Suprapubic skin (tissue), 4 donors: ENCODE measurements around the gene CAMTA1. TPM values are rescaled to one million over a fixed set of nuclear protein-coding genes. Genes with fewer than 3 reads are reported as not detected.

ENCODE experiments used
- DNase-seq, 2 donors: peaks; one replicate each; pipeline ENCODE4 v3.0.0-alpha.2; 2019; ENCODE audit warnings: low spot score in 2 of 2
- H3K27ac ChIP-seq: fragments of 200-600 bp; sonication (generic); one replicate; pipeline ENCODE4 v1.5.1; 2019
- H3K27me3 ChIP-seq: fragments of 200-600 bp; sonication (generic); one replicate; pipeline ENCODE4 v1.5.1; 2019
- H3K36me3 ChIP-seq: fragments of 200-600 bp; sonication (generic); one replicate; pipeline ENCODE4 v1.5.1; 2019
- H3K4me1 ChIP-seq: fragments of 200-600 bp; sonication (generic); one replicate; pipeline ENCODE4 v1.5.1; 2019
- H3K4me3 ChIP-seq: fragments of 200-600 bp; sonication (generic); one replicate; pipeline ENCODE4 v1.5.1; 2019; ENCODE audit warnings: mild to moderate bottlenecking
- H3K9me3 ChIP-seq: fragments of 200-600 bp; sonication (generic); one replicate; pipeline ENCODE4 v1.5.1; 2019
- EP300 ChIP-seq: sonication (generic); formaldehyde crosslinking; IDR thresholded peaks from one replicate; pipeline ENCODE4 v1.6.1; 2017; ENCODE audit warnings: antibody characterized with exemption
- POLR2A ChIP-seq, 2 donors: fragments of 450-650 bp; IDR thresholded peaks; one replicate each; pipeline ENCODE4 v1.6.1; 2017; ENCODE audit warnings: antibody characterized with exemption in 2 of 2, mild to moderate bottlenecking in 2 of 2, moderate library complexity in 2 of 2
- POLR2AphosphoS5 ChIP-seq, 3 donors: sonication (generic); formaldehyde crosslinking; IDR thresholded peaks; one replicate each; pipeline ENCODE4 v1.6.1; 2017; ENCODE audit warnings: antibody characterized with exemption in 3 of 3
- WGBS: methylation state at CpG from one replicate; pipeline ENCODE4 v1.1.5; 2018; 5-methylcytosine and 5-hydroxymethylcytosine counted together
- total RNA-seq, 4 donors: library from RNA; depleted of rRNA; stranded (reverse); fragments of >200 nt; gene quantifications; one replicate each; pipeline ENCODE4 v1.1.0, GENCODE V29; 2016
- TF ChIP-seq, protein P1 (sequence below), 2 donors: fragments of 200-600 bp in 1 of 2; fragments of 450-650 bp in 1 of 2; sonication (generic) in 1 of 2; IDR thresholded peaks; one replicate each; pipeline ENCODE4 v1.5.1; 2016 to 2019; ENCODE audit warnings: antibody characterized with exemption in 2 of 2, mild to moderate bottlenecking in 1 of 2, moderate library complexity in 1 of 2

The CAMTA1 gene
- total RNA-seq, 4 donors from 2014 or later = 40.4 to 54.1 (median 46.6) TPM

DNA sequence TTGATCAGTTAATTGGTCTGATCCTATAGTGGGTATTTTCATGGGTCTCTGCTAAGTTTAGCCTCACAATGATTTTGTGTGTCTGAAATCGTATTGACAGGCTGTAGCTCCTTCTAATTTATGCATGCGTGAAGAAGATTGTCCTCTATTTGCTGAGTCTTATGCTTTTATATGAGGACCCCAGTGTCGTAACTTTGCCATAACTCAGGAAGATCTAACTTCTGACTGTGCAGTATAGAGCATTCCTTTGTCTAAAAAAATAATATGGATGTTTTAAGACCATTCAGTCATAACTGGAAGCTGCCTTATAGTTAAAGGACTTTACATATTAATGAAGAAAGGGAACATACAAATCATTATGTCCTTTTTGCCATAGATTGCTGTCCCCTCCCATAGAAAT lies 73.3 kb downstream of the CAMTA1 start:
- WGBS = 89% methylated on average over 3 of the region's 3 CpGs
- peaks cover 12% of the 10 kb centered on the region for H3K4me1 ChIP-seq
- H3K27me3 ChIP-seq = no peaks in the 10 kb centered on the region
- no peak for DNase-seq
- no peaks in the 10 kb centered on the region for H3K9me3 ChIP-seq
- peaks cover 7% of the 10 kb centered on the region for H3K36me3 ChIP-seq
- no peak for TF ChIP-seq POLR2AphosphoS5 (IDR thresholded peaks at IDR 0.05)
- TF ChIP-seq, protein P1, sequence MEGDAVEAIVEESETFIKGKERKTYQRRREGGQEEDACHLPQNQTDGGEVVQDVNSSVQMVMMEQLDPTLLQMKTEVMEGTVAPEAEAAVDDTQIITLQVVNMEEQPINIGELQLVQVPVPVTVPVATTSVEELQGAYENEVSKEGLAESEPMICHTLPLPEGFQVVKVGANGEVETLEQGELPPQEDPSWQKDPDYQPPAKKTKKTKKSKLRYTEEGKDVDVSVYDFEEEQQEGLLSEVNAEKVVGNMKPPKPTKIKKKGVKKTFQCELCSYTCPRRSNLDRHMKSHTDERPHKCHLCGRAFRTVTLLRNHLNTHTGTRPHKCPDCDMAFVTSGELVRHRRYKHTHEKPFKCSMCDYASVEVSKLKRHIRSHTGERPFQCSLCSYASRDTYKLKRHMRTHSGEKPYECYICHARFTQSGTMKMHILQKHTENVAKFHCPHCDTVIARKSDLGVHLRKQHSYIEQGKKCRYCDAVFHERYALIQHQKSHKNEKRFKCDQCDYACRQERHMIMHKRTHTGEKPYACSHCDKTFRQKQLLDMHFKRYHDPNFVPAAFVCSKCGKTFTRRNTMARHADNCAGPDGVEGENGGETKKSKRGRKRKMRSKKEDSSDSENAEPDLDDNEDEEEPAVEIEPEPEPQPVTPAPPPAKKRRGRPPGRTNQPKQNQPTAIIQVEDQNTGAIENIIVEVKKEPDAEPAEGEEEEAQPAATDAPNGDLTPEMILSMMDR (IDR thresholded peaks at IDR 0.05) = no peak
- TF ChIP-seq POLR2A (IDR thresholded peaks at IDR 0.05) = no peak
- no peak for TF ChIP-seq EP300
- no peak overlapping the region for H3K27ac ChIP-seq
- no peak overlapping the region for H3K4me3 ChIP-seq

DNA sequence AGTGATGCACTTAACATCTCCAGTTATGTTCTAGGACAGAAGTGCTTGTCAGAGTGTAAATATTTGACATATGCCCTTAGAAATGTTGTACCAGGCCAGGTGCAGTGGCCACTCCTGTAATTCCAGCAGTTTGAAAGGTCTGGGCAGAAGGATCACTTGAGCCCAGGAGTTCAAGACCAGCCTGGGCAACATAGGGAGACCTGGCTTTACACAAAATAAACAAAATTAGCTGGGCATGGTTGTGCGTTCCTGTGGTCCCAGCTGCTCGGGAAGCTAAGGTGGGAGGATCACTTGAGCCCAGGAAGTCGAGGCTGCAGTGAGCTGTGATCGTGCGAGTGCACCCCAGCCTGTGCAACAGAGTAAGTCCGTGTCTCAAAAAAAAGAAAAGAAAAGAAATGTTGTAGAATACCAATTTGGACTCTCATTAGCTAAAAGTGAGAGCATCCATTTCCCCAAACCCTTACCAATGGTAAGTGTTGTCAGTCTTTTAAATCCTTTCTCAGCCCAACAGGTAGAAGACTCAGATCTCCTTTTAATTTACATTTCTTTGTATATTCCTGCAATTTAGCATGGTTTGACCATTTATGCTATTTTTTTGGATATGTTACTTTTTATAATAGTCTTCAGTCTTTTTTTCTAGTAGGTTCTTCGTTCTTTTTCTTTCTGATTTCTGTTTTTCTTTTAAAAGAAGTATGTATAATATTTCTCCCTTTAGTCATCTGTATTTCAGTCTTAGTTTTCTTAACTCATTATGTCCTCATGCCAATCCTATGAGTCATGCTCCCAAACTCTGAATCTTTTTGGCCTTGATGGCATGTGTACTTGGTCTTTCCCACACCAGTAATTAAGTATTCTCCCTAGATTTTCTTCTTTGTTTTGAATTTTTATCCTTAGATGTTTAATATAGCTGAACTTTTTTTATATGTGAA lies 74.4 kb downstream of the CAMTA1 start:
- H3K27ac ChIP-seq = peak overlapping the region; percentile 51
- peaks cover 12% of the 10 kb centered on the region for H3K4me1 ChIP-seq
- no peak overlapping the region for H3K4me3 ChIP-seq
- no peak for DNase-seq
- H3K36me3 ChIP-seq = peaks cover 7% of the 10 kb centered on the region
- H3K9me3 ChIP-seq = no peaks in the 10 kb centered on the region
- 74% methylated on average over 7 of the region's 7 CpGs for WGBS
- no peaks in the 10 kb centered on the region for H3K27me3 ChIP-seq
- TF ChIP-seq POLR2A (IDR thresholded peaks at IDR 0.05) (no peak), EP300 (no peak), POLR2AphosphoS5 (IDR thresholded peaks at IDR 0.05) (no peak)
- TF ChIP-seq, protein P1 (IDR thresholded peaks at IDR 0.05) = no peak

DNA sequence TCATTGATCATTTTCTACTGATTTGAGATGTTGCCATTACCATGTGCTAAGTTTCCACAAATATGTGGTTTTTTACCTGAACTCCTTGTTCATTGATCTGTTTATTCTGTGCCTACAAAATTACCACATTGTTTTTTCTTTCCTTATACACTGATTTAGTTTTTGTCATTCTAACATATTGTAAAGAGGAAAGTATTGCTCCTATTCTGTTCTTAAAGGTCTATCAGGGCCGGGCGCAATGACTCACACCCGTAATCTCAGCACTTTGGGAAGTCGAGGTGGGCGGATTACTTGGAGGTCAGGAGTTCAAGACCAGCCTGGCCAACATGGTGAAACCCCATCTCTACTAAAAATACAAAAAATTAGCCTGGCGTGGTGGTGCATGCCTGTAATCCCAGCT lies 75.1 kb downstream of the CAMTA1 start:
- peaks cover 12% of the 10 kb centered on the region for H3K4me1 ChIP-seq
- no peak for DNase-seq
- H3K27ac ChIP-seq = no peak overlapping the region
- H3K27me3 ChIP-seq = no peaks in the 10 kb centered on the region
- TF ChIP-seq EP300 (no peak), POLR2AphosphoS5 (IDR thresholded peaks at IDR 0.05) (no peak), POLR2A (IDR thresholded peaks at IDR 0.05) (no peak)
- TF ChIP-seq, protein P1 (IDR thresholded peaks at IDR 0.05) = no peak
- 81% methylated on average over 6 of the region's 6 CpGs for whole genome bisulfite sequencing
- H3K36me3 ChIP-seq = peaks cover 4% of the 10 kb centered on the region
- no peak overlapping the region for H3K4me3 ChIP-seq
- H3K9me3 ChIP-seq = no peaks in the 10 kb centered on the region

DNA sequence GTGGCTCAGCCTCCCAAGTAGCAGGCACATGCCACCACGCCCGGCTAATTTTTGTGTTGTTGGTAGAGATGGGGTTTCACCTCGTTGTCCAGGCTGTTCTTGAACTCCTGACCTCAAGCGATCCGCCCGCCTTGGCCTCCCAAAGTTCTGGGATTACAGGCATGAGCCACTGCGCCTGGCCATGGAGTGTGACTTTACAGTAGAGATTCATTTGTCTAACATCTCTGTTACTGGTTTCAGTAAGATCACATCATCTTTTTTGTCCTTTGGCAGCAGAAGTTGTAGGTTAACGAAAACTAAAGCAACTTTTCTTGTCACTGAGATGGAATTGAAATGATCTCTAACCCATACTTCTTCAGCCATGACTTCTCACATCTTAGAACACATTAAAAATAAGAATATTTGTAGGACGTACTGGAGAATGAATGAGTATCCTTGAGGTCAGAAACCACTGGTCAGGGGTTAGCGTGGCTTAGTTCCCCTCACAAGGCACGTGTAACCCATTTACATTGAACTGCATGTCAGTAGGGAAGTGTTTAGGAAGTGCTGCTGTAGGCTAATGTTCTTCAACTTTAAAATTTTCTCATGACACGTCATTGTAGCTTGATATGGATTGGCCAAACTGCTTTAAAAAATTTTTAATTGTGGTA lies 75.9 kb downstream of the CAMTA1 start:
- DNase-seq = no peak
- Histone ChIP-seq H3K4me1 (peaks cover 12% of the 10 kb centered on the region), H3K27ac (no peak overlapping the region), H3K4me3 (no peak overlapping the region), H3K27me3 (no peaks in the 10 kb centered on the region), H3K36me3 (no peaks in the 10 kb centered on the region), H3K9me3 (no peaks in the 10 kb centered on the region)
- TF ChIP-seq, protein P1 (IDR thresholded peaks at IDR 0.05) = no peak
- TF ChIP-seq POLR2A (IDR thresholded peaks at IDR 0.05) (no peak), EP300 (no peak), POLR2AphosphoS5 (IDR thresholded peaks at IDR 0.05) (no peak)
- WGBS = 89% methylated on average over 12 of the region's 12 CpGs

DNA sequence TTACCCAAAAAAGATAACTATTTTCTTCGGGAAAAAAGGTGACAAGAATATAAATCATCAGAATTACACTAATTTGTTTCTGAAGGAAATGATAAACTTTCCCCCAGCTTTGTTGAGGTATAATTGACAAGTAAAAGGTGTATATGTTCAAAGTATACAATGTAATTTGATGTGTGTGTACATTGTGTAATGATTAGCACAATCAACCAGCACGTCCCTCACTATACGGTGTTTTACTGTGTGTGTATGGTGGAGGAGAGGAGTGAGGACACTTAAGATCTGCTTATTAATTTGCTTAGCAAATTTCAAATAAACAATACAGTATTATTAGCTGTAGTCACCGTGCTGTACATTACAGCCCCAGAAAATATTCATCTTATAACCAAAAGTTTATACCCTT lies 77.7 kb downstream of the CAMTA1 start:
- Histone ChIP-seq H3K36me3 (no peaks in the 10 kb centered on the region), H3K9me3 (no peaks in the 10 kb centered on the region), H3K27me3 (no peaks in the 10 kb centered on the region), H3K4me3 (no peak overlapping the region), H3K4me1 (peaks cover 14% of the 10 kb centered on the region), H3K27ac (no peak overlapping the region)
- DNase-seq = no peak
- WGBS = 89% methylated on average over 4 of the region's 4 CpGs
- TF ChIP-seq, protein P1 (IDR thresholded peaks at IDR 0.05) = no peak
- TF ChIP-seq EP300 (no peak), POLR2A (IDR thresholded peaks at IDR 0.05) (no peak), POLR2AphosphoS5 (IDR thresholded peaks at IDR 0.05) (no peak)
